ENCODE data around the gene ASB15.

The ASB15 gene

DNA sequence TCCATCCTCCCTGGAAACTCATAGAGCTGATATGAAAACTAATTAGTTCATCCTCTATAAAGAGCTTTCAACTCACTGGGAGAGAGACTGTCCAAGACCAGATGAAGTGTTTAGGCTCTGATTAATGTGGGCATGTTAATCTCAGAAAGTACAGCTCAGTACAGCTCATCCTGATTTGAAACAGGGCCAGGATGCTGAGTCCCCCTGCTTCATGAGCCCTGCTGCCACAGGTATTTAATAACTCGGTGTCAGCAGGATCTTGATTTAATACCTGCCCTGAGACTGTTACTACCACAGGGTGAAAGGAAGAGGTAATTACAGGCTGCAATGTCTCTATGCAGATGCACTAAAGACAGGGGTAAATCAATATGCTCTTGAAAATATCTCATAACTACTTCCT, 64.9 kb downstream of the ASB15 start:
- DNase-seq: no peak

DNA sequence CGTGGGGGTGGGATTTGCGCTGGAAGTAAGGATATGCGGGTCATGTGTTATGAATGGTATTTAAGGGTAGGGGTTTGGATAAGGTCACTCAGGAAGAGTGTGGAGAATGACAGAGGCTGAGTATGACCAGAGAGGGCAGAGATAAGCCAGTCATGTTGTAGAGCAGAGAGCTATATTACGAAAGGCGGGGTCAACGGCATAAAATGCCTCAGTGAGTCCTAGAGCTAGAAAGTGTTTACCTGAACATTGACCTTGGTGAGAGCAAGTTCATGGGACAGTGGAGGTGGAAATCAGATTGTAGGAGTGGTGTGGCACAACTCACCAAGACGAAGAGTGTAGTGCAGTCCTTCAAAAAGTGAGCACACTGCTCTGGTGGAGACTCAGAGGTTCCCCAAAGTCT, 67.9 kb downstream of the ASB15 start:
- no peak for DNase-seq

DNA sequence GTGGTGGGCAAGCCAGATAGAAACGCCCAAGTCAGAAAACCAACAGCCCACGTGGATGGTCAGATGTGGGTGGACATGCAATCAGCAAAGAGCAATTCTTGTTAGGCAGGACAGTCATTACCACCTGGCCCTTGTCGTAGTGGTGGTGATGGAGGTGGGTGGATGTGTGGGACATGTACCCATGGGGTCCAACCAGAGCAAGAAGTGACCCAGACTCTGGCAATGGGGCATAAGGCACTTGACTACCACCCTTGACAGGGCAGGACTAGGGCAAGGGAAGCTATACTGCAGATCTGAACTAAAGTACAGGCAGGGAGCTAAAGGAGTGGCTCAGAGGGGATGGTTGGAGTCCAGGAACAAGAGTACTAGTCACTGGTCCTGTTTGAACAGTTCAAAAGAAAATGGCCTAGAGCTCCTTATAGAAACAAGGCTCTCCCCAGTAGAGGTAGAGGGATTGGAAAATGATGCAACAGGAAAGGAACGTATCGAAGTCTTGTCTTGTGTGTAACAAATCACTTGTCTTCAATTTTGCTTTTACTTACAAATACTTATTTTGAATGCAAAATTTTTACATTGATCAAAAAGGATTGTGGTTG, 71.6 kb downstream of the ASB15 start:
- DNase-seq: no peak

DNA sequence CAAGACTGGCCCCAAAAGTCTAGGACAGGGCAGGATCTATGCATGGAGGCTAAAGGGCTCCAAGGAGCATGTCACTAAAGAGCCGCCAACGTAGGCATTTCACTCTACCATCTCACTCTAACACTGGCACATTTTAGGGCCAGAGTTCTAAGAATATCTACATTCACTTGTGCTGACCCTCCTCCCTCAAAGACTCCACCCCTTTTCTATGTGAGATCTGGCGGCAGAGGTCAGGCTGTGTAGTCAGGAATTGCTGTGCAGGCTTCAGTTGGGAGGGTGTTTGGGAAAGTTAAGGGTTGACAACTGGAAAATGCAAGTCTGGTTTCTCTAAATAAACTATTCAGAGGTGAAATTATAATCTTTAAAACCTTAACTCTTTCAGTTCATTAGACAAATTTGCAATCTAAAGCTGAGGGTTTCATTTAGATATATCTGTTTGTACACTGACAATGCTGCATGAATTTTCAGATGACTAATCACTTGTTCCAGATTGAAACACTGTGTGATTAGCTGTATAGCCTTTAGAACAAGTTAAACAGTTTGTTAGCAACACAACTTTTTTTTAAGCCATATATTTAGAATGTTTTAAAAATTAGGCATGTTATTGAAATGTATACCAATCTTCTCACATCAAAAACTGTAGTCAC, 72.3 kb downstream of the ASB15 start:
- no peak for DNase-seq

DNA sequence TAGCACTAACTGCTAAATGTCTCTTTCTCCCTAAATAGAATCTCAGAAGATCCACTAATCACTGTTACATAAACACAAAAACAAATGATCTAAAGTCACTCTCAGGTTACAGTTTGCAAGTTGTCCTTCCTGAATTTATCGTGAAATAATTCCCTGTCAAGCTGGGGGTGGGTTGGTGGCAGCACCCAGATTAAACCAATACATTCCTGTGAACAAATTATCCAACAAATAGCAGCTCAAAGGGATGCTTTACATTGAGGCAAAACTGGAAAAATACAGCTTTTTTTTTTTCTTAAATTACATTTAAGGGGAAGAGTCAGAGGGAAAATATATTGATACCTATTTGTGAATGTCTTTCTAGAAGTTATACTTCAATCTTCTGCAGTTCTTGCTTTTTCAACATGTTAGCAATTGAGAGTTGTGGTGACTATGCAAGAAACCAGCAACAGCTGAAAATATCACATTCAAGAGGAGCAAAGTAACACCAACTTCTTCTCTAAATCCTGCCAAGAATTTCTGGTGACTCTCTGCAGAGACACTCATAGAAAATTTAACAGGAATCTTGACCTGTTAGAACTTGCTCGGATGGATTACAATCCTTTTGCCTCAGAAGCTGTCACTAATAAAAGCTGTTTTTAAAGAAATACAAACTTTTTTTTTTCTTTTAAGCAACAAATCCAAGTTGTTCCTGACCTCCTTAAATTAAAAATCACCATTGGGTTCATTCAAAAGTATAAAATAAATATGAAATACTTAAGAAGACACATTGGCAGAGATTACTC, 73.0 kb downstream of the ASB15 start:
- DNase-seq: no peak

DNA sequence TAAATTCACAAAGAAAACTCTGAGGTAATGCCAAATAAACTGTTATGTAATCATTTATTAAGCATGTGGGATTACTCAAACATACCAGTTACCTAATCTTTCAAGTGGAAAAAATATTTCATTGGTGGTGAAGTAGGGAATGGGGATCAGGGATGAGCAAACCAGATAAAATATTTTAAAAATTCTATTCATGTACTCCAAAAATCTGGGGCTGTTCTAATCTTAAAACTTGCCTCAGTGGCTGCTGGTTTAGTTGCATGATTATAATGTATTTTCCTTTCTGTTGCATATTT, 73.5 kb downstream of the ASB15 start:
- DNase-seq: no peak

DNA sequence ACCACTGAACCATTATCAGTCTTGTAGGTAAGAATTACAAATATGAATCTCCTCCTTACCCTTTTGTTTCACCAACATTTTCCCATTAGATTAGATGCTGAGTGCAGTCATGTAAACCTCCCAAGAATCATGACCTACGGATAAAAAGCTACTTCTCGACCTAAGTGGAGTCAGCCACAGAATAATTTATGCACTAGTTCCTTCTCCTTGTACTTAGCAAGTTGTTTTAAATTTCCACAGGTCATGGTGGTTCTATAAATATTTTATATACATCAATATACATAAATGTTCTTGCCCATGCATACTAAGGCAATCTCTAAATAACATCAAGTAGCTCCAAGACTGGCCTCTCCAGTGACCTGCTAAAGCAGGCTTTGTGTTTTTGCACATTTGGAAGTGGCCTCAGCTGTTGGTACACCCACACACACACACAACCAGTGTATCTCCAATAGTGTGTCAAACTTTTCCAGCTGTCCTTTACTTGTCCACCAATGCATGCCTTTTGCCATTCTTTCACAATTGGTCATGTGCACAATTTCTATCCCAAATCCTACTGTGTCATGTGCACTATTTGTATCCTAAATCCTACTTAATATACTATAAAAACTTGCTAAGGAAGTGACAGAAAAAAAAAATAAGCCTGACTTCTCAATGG, 75.6 kb downstream of the ASB15 start:
- DNase-seq: no peak

DNA sequence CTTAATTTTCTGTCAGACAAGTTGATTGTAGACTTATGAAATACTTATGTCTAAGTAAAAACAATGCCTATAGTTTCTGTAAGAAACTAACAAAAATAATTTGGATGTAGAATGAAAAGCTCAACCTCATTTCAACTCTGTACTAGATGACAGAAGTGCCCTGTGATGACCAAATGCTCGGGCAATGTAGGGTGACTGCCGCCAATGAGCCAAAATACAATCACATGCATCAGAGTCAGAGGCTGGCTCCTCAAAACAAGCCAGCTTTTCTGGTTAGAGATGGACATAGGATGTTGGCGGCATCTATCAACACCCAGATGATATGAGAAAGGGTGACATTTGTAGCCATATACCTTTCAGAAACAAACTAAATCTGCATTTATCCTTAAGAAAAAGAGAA, 78.0 kb downstream of the ASB15 start:
- no peak for DNase-seq

DNA sequence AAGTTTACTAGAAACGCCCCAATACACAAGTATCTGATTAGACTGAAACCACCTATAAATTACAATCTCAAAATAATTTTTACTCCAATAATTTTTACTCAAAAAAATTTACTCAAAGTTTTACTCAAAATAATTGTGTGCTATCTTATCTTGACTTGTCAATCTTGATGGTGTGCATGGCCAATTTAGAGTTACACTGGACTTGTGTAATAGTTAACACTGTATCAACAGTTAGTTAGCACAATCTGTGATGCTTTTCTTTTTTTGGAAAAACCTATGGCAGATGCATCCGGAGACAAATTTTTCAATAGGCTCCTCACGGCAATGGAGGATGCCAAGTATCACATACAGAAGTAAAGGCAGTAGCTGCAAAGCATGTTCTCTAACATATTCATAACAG, 79.0 kb downstream of the ASB15 start:
- no peak for DNase-seq

DNA sequence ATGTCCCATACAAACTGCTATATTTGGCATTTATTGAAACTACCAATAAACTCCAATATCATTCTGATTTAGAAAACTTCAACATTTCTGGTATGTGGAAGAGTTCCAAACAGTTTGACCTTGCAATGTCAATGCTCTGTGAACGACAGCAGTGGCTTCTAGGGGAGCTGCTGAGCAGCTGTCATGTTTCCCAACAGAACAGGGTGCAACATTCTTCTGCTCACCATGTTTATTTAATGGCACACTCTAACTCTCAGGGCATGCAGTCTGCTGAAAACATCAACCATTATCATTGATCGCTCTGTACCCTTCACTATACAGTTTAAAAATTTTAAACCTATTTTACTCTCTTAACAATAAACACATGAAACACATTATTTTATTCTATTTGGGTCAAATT, 79.9 kb downstream of the ASB15 start:
- DNase-seq: no peak

DNA sequence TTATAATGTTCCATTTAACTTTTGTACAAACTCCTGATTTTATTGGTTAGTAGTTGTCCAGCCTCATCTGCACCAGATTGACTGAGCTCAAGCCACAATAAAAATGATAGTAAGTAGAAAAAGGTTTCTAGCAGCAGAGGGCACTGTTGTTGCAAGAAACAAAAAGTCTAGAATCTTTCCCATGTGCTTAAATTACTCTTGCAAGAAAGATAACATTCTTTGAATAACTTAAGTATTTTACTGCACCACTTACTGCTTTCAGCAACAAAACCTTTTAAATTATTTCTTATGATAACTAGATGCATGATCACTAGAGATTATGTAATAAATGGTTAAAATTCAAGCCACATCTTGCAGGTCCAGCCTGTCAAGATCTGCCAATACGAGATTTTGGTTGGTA, 81.1 kb downstream of the ASB15 start:
- no peak for DNase-seq

DNA sequence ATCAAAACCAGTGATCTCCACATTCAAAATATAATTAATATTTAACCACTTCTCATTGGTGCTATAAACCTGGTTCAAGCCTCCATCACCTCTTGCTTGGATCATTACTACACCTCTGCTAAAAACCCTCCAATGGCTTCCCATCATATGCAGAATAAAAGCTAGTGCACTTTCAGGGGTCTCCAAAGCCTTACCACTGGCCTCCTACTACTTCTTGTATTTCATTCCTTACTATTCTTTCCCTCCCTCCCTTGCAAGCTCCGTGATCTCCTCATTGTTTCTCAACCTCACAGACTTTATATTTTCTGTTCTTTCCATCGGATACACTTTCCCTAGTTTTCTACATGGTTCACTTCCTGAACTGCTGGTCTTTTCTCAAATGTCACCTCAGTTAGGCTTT, 85.5 kb downstream of the ASB15 start:
- DNase-seq: no peak

DNA sequence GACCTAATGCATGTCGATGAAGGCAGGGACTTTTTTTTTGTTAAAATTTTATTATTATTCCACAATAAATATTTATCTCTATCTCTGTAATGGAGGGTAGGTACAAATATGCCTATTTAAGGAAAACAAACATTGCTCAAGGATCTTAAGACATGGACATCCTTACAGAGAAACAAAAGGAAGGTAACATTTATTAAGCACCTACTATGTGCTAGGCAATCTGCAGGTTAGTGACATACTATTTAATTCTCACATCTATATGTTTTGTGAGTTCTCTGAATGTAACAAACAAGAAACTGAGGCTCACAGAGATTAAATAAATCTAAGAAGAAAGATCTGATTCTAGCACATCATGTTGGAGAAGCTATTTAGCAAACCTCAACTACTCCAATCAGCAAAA, 86.1 kb downstream of the ASB15 start:
- DNase-seq: no peak

Measured in GOT3 (cell line).